Endothelial cell of umbilical vein (primary cell): Measurements from ENCODE around the gene RAD51C. TPM values are rescaled to one million over a fixed set of nuclear protein-coding genes. Genes with fewer than 3 reads are reported as not detected.

Experiments used
- BruUV-seq: library from RNA; stranded (reverse); fragments of 400-500 nt; replicated peaks from 2 replicates; lab custom pipeline; 2021; lab: Mats Ljungman, UMichigan
- CTCF ChIA-PET: fragments of 300-600, 350-600 bp; sonication (Branson Sonifier 250); formaldehyde crosslinking; loops from one replicate; lab custom pipeline; 2021; ENCODE audit warnings: antibody characterized with exemption, inconsistent platforms; lab: Charles Lee
- POLR2A ChIA-PET: fragments of 300-600, 350-600 bp; sonication (Branson Sonifier 250); formaldehyde crosslinking; loops from one replicate; lab custom pipeline; 2021; ENCODE audit warnings: antibody characterized with exemption, inconsistent platforms; lab: Charles Lee
- DNase-seq: peaks from one replicate; pipeline ENCODE4 v3.0.0-alpha.2; 2011; ENCODE audit warnings: low read depth, low spot score
- FAIRE-seq: peaks from 2 replicates; lab custom pipeline; 2011; peaks lifted over from hg19 to GRCh38; lab: Jason Lieb, UNC
- H2AFZ ChIP-seq: 2 replicates; pipeline ENCODE4 v1.6.0; 2012; ENCODE audit warnings: low read depth, low read length, control low read depth, inconsistent platforms
- H3K27ac ChIP-seq: 2 replicates; pipeline ENCODE4 v1.5.1; 2011; ENCODE audit warnings: low read depth, mild to moderate bottlenecking, control low read depth, low read length, moderate library complexity; ENCODE audit not compliant: insufficient read depth
- H3K27me3 ChIP-seq, 2 experiments: 2 replicates each; pipeline versions ENCODE4 v1.6.0 to v1.6.1; 2011; ENCODE audit warnings: low read length in 2 of 2, mixed read lengths in 1 of 2; ENCODE audit not compliant: control insufficient read depth in 2 of 2, insufficient read depth in 2 of 2
- H3K36me3 ChIP-seq, 2 experiments: 2 replicates in 1 of 2; 3 replicates in 1 of 2; pipeline ENCODE4 v1.5.1; 2011; ENCODE audit warnings: low read length in 2 of 2, mild to moderate bottlenecking in 1 of 2, moderate library complexity in 1 of 2; ENCODE audit not compliant: control insufficient read depth in 2 of 2, insufficient read depth in 2 of 2; ENCODE audit errors: extremely low read depth in 1 of 2
- H3K4me1 ChIP-seq: 3 replicates; pipeline ENCODE4 v1.5.1; 2011; ENCODE audit warnings: mild to moderate bottlenecking, low read length; ENCODE audit not compliant: control insufficient read depth, insufficient read depth; ENCODE audit errors: extremely low read depth
- H3K4me2 ChIP-seq: 2 replicates; pipeline ENCODE4 v1.6.1; 2011; ENCODE audit warnings: low read length, control low read depth, mixed read lengths; ENCODE audit not compliant: insufficient read depth
- H3K4me3 ChIP-seq, 3 experiments: fragments of 200-600 bp in 1 of 3; sonication (generic), shearing (Covaris generic) in 1 of 3; replicated peaks in 1 of 3; 2 replicates each; pipeline ENCODE4 v1.5.1; 2011 to 2016; ENCODE audit warnings: control low read depth in 3 of 3, low read length in 3 of 3, mild to moderate bottlenecking in 2 of 3, inconsistent platforms in 1 of 3, low read depth in 1 of 3, moderate library complexity in 1 of 3; ENCODE audit not compliant: insufficient read depth in 1 of 3
- H3K79me2 ChIP-seq: 2 replicates; pipeline ENCODE4 v1.6.0; 2012; ENCODE audit warnings: low read length, inconsistent platforms; ENCODE audit not compliant: control insufficient read depth, insufficient read depth
- H3K9ac ChIP-seq: replicated peaks from 2 replicates; pipeline ENCODE3; 2011; ENCODE audit warnings: low read length, control low read depth; ENCODE audit not compliant: insufficient read depth; ENCODE audit errors: extremely low read depth
- H3K9me1 ChIP-seq: replicated peaks from 3 replicates; pipeline ENCODE4 v1.6.0; 2011; ENCODE audit warnings: mild to moderate bottlenecking, low read length; ENCODE audit not compliant: control insufficient read depth, insufficient read depth; ENCODE audit errors: extremely low read depth
- H3K9me3 ChIP-seq: replicated peaks from 2 replicates; pipeline ENCODE4 v1.5.1; 2012; ENCODE audit warnings: low read length, inconsistent platforms; ENCODE audit not compliant: control insufficient read depth, insufficient read depth
- H4K20me1 ChIP-seq: replicated peaks from 2 replicates; pipeline ENCODE3; 2011; ENCODE audit warnings: mild to moderate bottlenecking, low read length; ENCODE audit not compliant: control insufficient read depth, insufficient read depth; ENCODE audit errors: extremely low read depth
- EZH2 ChIP-seq: IDR thresholded peaks from 2 replicates; pipeline ENCODE4 v1.6.1; 2012; ENCODE audit warnings: borderline replicate concordance, low read depth, mild to moderate bottlenecking, moderate library complexity, low read length, inconsistent platforms; ENCODE audit not compliant: severe bottlenecking
- FOS ChIP-seq: IDR thresholded peaks from 2 replicates; pipeline ENCODE4 v1.6.1; 2011; ENCODE audit warnings: mild to moderate bottlenecking, low read length, moderate library complexity, borderline replicate concordance; ENCODE audit not compliant: insufficient read depth
- GATA2 ChIP-seq: IDR thresholded peaks from 2 replicates; pipeline ENCODE4 v1.7.0; 2011; ENCODE audit warnings: low read depth, mild to moderate bottlenecking, moderate library complexity, mixed read lengths, low read length; ENCODE audit not compliant: insufficient read length, insufficient read depth
- JUN ChIP-seq: IDR thresholded peaks from 2 replicates; pipeline ENCODE4 v1.6.1; 2011; ENCODE audit warnings: borderline replicate concordance, low read depth; ENCODE audit not compliant: insufficient read length, insufficient read depth
- MAX ChIP-seq: IDR thresholded peaks from 2 replicates; pipeline ENCODE4 v1.6.1; 2011; ENCODE audit not compliant: insufficient read depth, insufficient read length
- MYC ChIP-seq: IDR thresholded peaks from one replicate; pipeline ENCODE4 v1.6.1; 2011; ENCODE audit warnings: mild to moderate bottlenecking, low read depth, low read length
- POLR2A ChIP-seq: IDR thresholded peaks from 2 replicates; pipeline ENCODE4 v1.6.1; 2012; ENCODE audit warnings: low read depth, mild to moderate bottlenecking, control low read depth, low read length
- POLR2AphosphoS5 ChIP-seq: IDR thresholded peaks from 2 replicates; pipeline ENCODE4 v1.6.1; 2012; ENCODE audit warnings: low read depth, mild to moderate bottlenecking, control low read depth, low read length, moderate library complexity; ENCODE audit not compliant: insufficient read depth
- dilution Hi-C: fragments of 300-500 bp; cut with MboI; formaldehyde crosslinking; loops from one replicate; pipeline ENCODE4 v1.15.0; 2019; ENCODE audit warnings: low sequenced_read_pairs; ENCODE audit not compliant: extremely low pct_ligation_motif_present
- intact Hi-C: fragments of 100-400 bp; cut with micrococcal nuclease; formaldehyde crosslinking; loops from one replicate; pipeline ENCODE4 v1.10.0; 2022
- polyA plus RNA-seq, 4 experiments: library from polyadenylated mRNA; depleted of rRNA in 3 of 4; stranded (reverse) in 3 of 4; unstranded in 1 of 4; fragments of >200 nt; gene quantifications; 2 replicates each; pipeline versions ENCODE4 v1.2.1 to v1.2.3, GENCODE V29; 2011 to 2012; ENCODE audit warnings: missing spikeins in 1 of 4
- total RNA-seq: library from RNA; stranded (reverse); gene quantifications from 2 replicates; pipeline ENCODE4 v1.2.3, GENCODE V29; 2021
- TF ChIP-seq, protein P1 (sequence below), 2 donors: IDR thresholded peaks; 1 replicate in 1 of 2; 2 replicates in 1 of 2; pipeline ENCODE4 v1.5.1; 2011; ENCODE audit warnings: low read length in 2 of 2, mild to moderate bottlenecking in 2 of 2, moderate library complexity in 2 of 2, control low read depth in 1 of 2, inconsistent platforms in 1 of 2, low read depth in 1 of 2; ENCODE audit not compliant: insufficient read depth in 1 of 2; ENCODE audit errors: extremely low read depth in 1 of 2

Gene RAD51C
- total and polyA plus RNA-seq, 2 donors (not counting 3 experiments of a cell fraction or from before 2014, with no cell fraction given): 24.8 to 38.9 TPM

- Histone ChIP-seq H3K9ac (no peak overlapping the region), H3K27me3 (peaks cover 24 to 51% of the 10 kb centered on the region in 2 experiments), H3K36me3 (no peaks in the 10 kb centered on the region), H3K9me1 (no peaks in the 10 kb centered on the region), H3K27ac (no peak overlapping the region), H3K4me1 (peaks cover 13% of the 10 kb centered on the region), H3K4me3 (no peak overlapping the region), H3K4me2 (no peak overlapping the region), H4K20me1 (no peaks in the 10 kb centered on the region), H3K9me3 (no peaks in the 10 kb centered on the region), H3K79me2 (no peaks in the 10 kb centered on the region), H2AFZ (no peak overlapping the region)
- POLR2A ChIA-PET: no interaction called here
- CTCF ChIA-PET: interaction anchor here (0.6 to 1.3 kb wide), 2 partner anchors 11 to 45 kb away, joined by 3 to 4 read pairs; no protein-coding TSS in a partner anchor
- no TSS peak for BruUV-seq
- TF ChIP-seq FOS: no peak
- TF ChIP-seq JUN: no peak
- TF ChIP-seq POLR2A: no peak
- TF ChIP-seq GATA2: no peak
- dilution Hi-C loops: no loop called here
- FAIRE-seq (no peak), DNase-seq (no peak)
- intact Hi-C loops: loop anchor here (5.0 kb wide), 1 partner anchor 242 kb away; no protein-coding TSS in a partner anchor
Measured at GRCh38 chr17:58759522-58759921, 67.1 kb downstream of the RAD51C start.

DNA sequence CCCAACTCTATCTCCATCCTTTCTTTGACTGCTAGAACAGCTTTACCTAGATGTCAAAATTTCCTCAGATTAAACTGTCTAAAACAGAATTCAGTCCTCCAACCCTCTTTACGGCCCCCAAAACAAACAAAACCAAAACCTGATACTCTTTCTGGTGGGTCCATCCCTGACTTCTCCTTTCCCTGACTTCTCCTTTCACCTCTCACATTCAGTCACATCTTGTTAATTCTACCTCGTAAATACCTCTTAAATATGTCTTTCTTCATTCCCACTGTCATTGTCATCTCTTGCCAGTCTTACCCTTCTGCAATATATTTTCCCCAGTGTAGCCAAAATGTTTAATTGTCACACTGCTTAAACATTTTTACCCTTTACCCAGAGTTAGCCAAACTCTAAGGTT is 67.8 kb downstream of the RAD51C start:
- no peaks in the 10 kb centered on the region for H3K36me3 ChIP-seq
- peaks cover 24 to 45% of the 10 kb centered on the region in 2 experiments for H3K27me3 ChIP-seq
- TF ChIP-seq EZH2: no peak
- no peak for TF ChIP-seq POLR2AphosphoS5
- TF ChIP-seq MAX: no peak
- no peak for TF ChIP-seq POLR2A
- TF ChIP-seq JUN: no peak
- no peak for TF ChIP-seq FOS
- TF ChIP-seq, protein P1, sequence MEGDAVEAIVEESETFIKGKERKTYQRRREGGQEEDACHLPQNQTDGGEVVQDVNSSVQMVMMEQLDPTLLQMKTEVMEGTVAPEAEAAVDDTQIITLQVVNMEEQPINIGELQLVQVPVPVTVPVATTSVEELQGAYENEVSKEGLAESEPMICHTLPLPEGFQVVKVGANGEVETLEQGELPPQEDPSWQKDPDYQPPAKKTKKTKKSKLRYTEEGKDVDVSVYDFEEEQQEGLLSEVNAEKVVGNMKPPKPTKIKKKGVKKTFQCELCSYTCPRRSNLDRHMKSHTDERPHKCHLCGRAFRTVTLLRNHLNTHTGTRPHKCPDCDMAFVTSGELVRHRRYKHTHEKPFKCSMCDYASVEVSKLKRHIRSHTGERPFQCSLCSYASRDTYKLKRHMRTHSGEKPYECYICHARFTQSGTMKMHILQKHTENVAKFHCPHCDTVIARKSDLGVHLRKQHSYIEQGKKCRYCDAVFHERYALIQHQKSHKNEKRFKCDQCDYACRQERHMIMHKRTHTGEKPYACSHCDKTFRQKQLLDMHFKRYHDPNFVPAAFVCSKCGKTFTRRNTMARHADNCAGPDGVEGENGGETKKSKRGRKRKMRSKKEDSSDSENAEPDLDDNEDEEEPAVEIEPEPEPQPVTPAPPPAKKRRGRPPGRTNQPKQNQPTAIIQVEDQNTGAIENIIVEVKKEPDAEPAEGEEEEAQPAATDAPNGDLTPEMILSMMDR (IDR thresholded peaks at IDR 0.05; ENCODE audit: extremely low read depth in 1 of 2, insufficient read depth in 1 of 2, low read depth in 1 of 2, low read length in 2 of 2): no peak
- TF ChIP-seq MYC: no peak
- TF ChIP-seq GATA2: no peak
- DNase-seq: no peak
- no peak overlapping the region for H2AFZ ChIP-seq
- ChIA-PET POLR2A (no interaction called here), CTCF (interaction anchor here (0.6 to 1.3 kb wide), 2 partner anchors 10 to 45 kb away, joined by 3 to 4 read pairs; no protein-coding TSS in a partner anchor)
- H3K9me1 ChIP-seq: no peaks in the 10 kb centered on the region
- BruUV-seq: no TSS peak
- no peak overlapping the region for H3K4me2 ChIP-seq
- dilution Hi-C loops (no loop called here), intact Hi-C loops (no loop called here)
- no peak overlapping the region for H3K9ac ChIP-seq
- H4K20me1 ChIP-seq: no peaks in the 10 kb centered on the region
- no peak for FAIRE-seq
- no peaks in the 10 kb centered on the region for H3K79me2 ChIP-seq
- H3K4me3 ChIP-seq: no peak overlapping the region
- H3K27ac ChIP-seq: no peak overlapping the region
- H3K4me1 ChIP-seq: peaks cover 12% of the 10 kb centered on the region
- no peaks in the 10 kb centered on the region for H3K9me3 ChIP-seq
